IMR-90 (cell line): ENCODE measurements around the gene GRK5. TPM values are rescaled to one million over a fixed set of nuclear protein-coding genes. Genes with fewer than 3 reads are reported as not detected.

Experiments used
- ATAC-seq: fragments of 200-7000 bp; cut with Tn5 transposase; 2 replicates; pipeline ENCODE4 v1.9.1; 2020; ENCODE audit warnings: low read depth, mild to moderate bottlenecking, moderate library complexity
- BruUV-seq: library from RNA; stranded (reverse); fragments of 400-500 nt; replicated peaks from 2 replicates; lab custom pipeline; 2021; lab: Mats Ljungman, UMichigan
- CTCF ChIA-PET: fragments of 300-600 bp; formaldehyde crosslinking; extraction: SDS; loops from one replicate; lab custom pipeline; 2021; ENCODE audit warnings: antibody characterized with exemption; lab: Yijun Ruan, JAX
- POLR2A ChIA-PET: fragments of 300-600 bp; sonication (Branson Sonifier 250); formaldehyde crosslinking; loops from one replicate; lab custom pipeline; 2022; ENCODE audit warnings: antibody characterized with exemption; ENCODE audit not compliant: unreplicated experiment; lab: Charles Lee
- DNase-seq: peaks from one replicate; pipeline ENCODE4 v3.0.0; 2013
- H2AFZ ChIP-seq: replicated peaks from 2 replicates; pipeline ENCODE3; 2013; ENCODE audit warnings: low read length, mild to moderate bottlenecking; ENCODE audit not compliant: poor library complexity
- H2AK5ac ChIP-seq: 2 replicates; pipeline ENCODE4 v1.6.1; 2013; ENCODE audit warnings: low read depth, low read length, inconsistent platforms
- H2AK9ac ChIP-seq: replicated peaks from 2 replicates; pipeline ENCODE3; 2013; ENCODE audit warnings: mild to moderate bottlenecking, low read depth, low read length, moderate library complexity; ENCODE audit not compliant: poor library complexity
- H2BK120ac ChIP-seq: 2 replicates; pipeline ENCODE4 v1.6.1; 2013; ENCODE audit warnings: low read depth, low read length, inconsistent platforms
- H2BK15ac ChIP-seq: 3 replicates; pipeline ENCODE4 v1.6.1; 2013; ENCODE audit warnings: low read depth, low read length, inconsistent platforms
- H2BK20ac ChIP-seq: 2 replicates; pipeline ENCODE4 v1.6.1; 2013; ENCODE audit warnings: low read depth, mild to moderate bottlenecking, inconsistent platforms, low read length, moderate library complexity
- H2BK5ac ChIP-seq: 2 replicates; pipeline ENCODE4 v1.6.1; 2013; ENCODE audit warnings: mild to moderate bottlenecking, low read depth, low read length, inconsistent platforms; ENCODE audit not compliant: poor library complexity, severe bottlenecking
- H3K14ac ChIP-seq: replicated peaks from 2 replicates; pipeline ENCODE4 v1.6.1; 2013; ENCODE audit warnings: low read depth, low read length, inconsistent platforms
- H3K18ac ChIP-seq: 2 replicates; pipeline ENCODE4 v1.6.1; 2013; ENCODE audit warnings: low read depth, low read length, control low read depth
- H3K23ac ChIP-seq: 2 replicates; pipeline ENCODE4 v1.6.1; 2013; ENCODE audit warnings: low read depth, low read length, inconsistent platforms
- H3K27ac ChIP-seq: 2 replicates; pipeline ENCODE4 v1.5.1; 2013; ENCODE audit warnings: mild to moderate bottlenecking, control low read depth, low read length; ENCODE audit not compliant: insufficient read depth
- H3K27me3 ChIP-seq: 2 replicates; pipeline ENCODE4 v1.6.1; 2013; ENCODE audit warnings: low read length; ENCODE audit not compliant: control insufficient read depth, insufficient read depth
- H3K36me3 ChIP-seq: 2 replicates; pipeline ENCODE4 v1.6.1; 2013; ENCODE audit warnings: low read length, mixed read lengths; ENCODE audit not compliant: control insufficient read depth, insufficient read depth
- H3K4ac ChIP-seq: 2 replicates; pipeline ENCODE4 v1.6.1; 2013; ENCODE audit warnings: low read depth, low read length, inconsistent platforms
- H3K4me1 ChIP-seq: 2 replicates; pipeline ENCODE4 v1.6.1; 2013; ENCODE audit warnings: low read length, mixed read lengths; ENCODE audit not compliant: control insufficient read depth, insufficient read depth
- H3K4me2 ChIP-seq: 2 replicates; pipeline ENCODE4 v1.6.1; 2013; ENCODE audit warnings: low read depth, mild to moderate bottlenecking, control low read depth, low read length, moderate library complexity
- H3K4me3 ChIP-seq: 2 replicates; pipeline ENCODE4 v1.5.1; 2013; ENCODE audit warnings: low read depth, mild to moderate bottlenecking, control low read depth, low read length, moderate library complexity; ENCODE audit not compliant: insufficient read depth
- H3K56ac ChIP-seq: 2 replicates; pipeline ENCODE4 v1.6.1; 2013; ENCODE audit warnings: low read length, inconsistent platforms; ENCODE audit not compliant: insufficient read depth; ENCODE audit errors: extremely low read depth
- H3K79me1 ChIP-seq, 2 experiments: 2 replicates each; pipeline ENCODE4 v1.6.1; 2013; ENCODE audit warnings: low read length in 2 of 2, inconsistent platforms in 1 of 2, low read depth in 1 of 2
- H3K9ac ChIP-seq: 2 replicates; pipeline ENCODE4 v1.6.1; 2013; ENCODE audit warnings: low read depth, low read length, control low read depth
- H3K9me1 ChIP-seq: 2 replicates; pipeline ENCODE4 v1.6.1; 2013; ENCODE audit warnings: low read length, inconsistent platforms; ENCODE audit not compliant: insufficient read depth
- H3K9me3 ChIP-seq: 2 replicates; pipeline ENCODE4 v1.6.1; 2013; ENCODE audit warnings: low read length; ENCODE audit not compliant: control insufficient read depth, insufficient read depth
- H4K20me1 ChIP-seq: 2 replicates; pipeline ENCODE4 v1.6.1; 2013; ENCODE audit warnings: low read length, inconsistent platforms; ENCODE audit not compliant: insufficient read depth
- H4K5ac ChIP-seq: 2 replicates; pipeline ENCODE4 v1.6.1; 2013; ENCODE audit warnings: mild to moderate bottlenecking, low read depth, low read length, control low read depth
- H4K8ac ChIP-seq, 2 experiments: 2 replicates each; pipeline ENCODE4 v1.6.1; 2013; ENCODE audit warnings: low read depth in 2 of 2, low read length in 2 of 2, control low read depth in 1 of 2, inconsistent platforms in 1 of 2
- H4K91ac ChIP-seq: 2 replicates; pipeline ENCODE4 v1.6.1; 2013; ENCODE audit warnings: low read depth, low read length, inconsistent platforms; ENCODE audit not compliant: insufficient read depth
- BHLHE40 ChIP-seq: fragments of 150-350 bp; IDR thresholded peaks from 2 replicates; pipeline ENCODE4 v1.6.1; 2016; ENCODE audit warnings: mild to moderate bottlenecking, low read depth, low read length
- ELK1 ChIP-seq: fragments of 150-350 bp; IDR thresholded peaks from 2 replicates; pipeline ENCODE4 v1.6.1; 2016; ENCODE audit warnings: low read depth, mild to moderate bottlenecking, low read length, moderate library complexity, borderline replicate concordance
- WGBS, 2 experiments: methylation state at CpG; one replicate each; pipeline versions ENCODE4 v1.1.5 to v1.1.7; 2013; ENCODE audit warnings: missing lambda C conversion rate in 2 of 2; ENCODE audit not compliant: insufficient read length in 1 of 2; ENCODE audit errors: extremely low coverage in 2 of 2; 5-methylcytosine and 5-hydroxymethylcytosine counted together
- dilution Hi-C: fragments of 300-500 bp; cut with HindIII; formaldehyde crosslinking; loops from one replicate; pipeline ENCODE4 v1.14.3; 2018; ENCODE audit warnings: low sequenced_read_pairs; ENCODE audit not compliant: unreplicated experiment
- in situ Hi-C: fragments of 300-500 bp; cut with MboI; formaldehyde crosslinking; loops from 3 replicates; pipeline ENCODE4 v1.14.3; 2019; ENCODE audit warnings: low sequenced_read_pairs, inconsistent platforms, mixed read lengths
- intact Hi-C: fragments of 100-400 bp; cut with micrococcal nuclease; formaldehyde crosslinking; loops from 2 replicates; pipeline ENCODE4 v1.10.0; 2022
- polyA plus RNA-seq, 3 experiments: library from polyadenylated mRNA; depleted of rRNA; stranded (reverse); fragments of >200 nt; gene quantifications; 2 replicates each; pipeline ENCODE4 v1.2.3, GENCODE V29; 2012; ENCODE audit warnings: low replicate concordance in 1 of 3
- total RNA-seq: library from RNA; depleted of rRNA; stranded (reverse); fragments of >200 nt; gene quantifications from 2 replicates; pipeline ENCODE4 v1.2.3, GENCODE V29; 2012

The GRK5 gene
- total and polyA plus RNA-seq, 2 of the 4 experiments (the other 2 are of a cell fraction) = 12.9 to 16.3 TPM

DNA sequence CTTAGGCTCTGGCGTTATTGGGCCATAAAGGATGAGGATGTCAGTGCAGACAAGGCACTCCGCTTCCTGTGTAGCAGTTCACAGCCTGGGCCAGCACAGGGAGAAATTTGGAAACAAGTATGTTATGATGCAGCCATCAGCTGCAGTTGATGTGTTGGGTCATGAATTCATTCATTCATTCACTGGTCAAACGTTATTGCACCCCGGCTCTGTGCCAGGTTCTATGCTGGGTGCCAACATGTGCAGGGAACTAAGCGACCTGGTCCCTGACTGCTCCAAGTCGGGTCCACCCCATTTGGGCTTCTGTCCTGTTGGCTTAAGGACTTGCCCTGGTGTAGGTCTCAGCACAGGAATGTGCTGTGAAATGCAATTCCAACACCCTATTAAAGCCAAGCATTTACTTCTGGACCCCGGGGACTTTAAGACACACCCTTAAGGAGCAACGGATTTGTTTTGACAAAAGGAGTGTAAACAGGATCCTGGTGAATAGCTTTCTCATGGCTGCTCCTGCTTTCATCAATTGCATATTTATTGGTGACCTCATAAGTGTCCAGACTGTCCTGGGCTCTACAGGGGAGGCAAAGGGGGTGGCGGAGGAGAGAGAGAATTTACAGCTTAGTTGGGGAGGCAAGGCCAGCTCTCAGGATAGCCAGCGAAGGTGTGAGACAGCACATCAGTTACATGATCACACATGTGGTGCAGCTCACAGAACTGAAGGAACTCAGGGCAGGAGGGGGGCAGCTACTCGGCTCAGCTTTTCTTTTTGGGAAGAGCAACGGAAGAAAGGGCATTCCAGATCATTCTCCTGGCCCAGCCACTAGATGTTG lies 158.6 kb downstream of the GRK5 start:
- WGBS, 2 experiments = 67% methylated on average over 6 of the region's 12 CpGs; no CpG with 5 or more reads in 1 of the 2 experiments
- Histone ChIP-seq H2BK5ac (no peak overlapping the region), H3K4me1 (peaks cover 60% of the 10 kb centered on the region), H3K9me1 (peaks cover 45% of the 10 kb centered on the region), H3K14ac (0 out of 2 replicates have a peak overlapping the region, but pooled peaks have one; percentile 11), H3K9me3 (no peaks in the 10 kb centered on the region), H2AK9ac (peak overlapping the region; percentile 12), H2BK20ac (peak overlapping the region; percentile 44; the same call in 1 of the 2 replicates), H3K4ac (peak overlapping the region; percentile 17; the same call in 1 of the 2 replicates), H2AFZ (no peak overlapping the region), H3K23ac (peak overlapping the region; percentile 13; the same call in 1 of the 2 replicates), H4K20me1 (peaks cover 30% of the 10 kb centered on the region), H3K36me3 (peaks cover 32% of the 10 kb centered on the region), H3K4me2 (no peak overlapping the region), H3K4me3 (no peak overlapping the region), H2BK15ac (0 out of 3 replicates have a peak overlapping the region, but pooled peaks have one; percentile 6), H3K27me3 (no peaks in the 10 kb centered on the region), H3K56ac (no peak overlapping the region), H2AK5ac (peak overlapping the region; percentile 63), H4K8ac (peak overlapping the region in 1 of 2 experiments; percentile 56; a peak in 1 of 4 replicates), H3K79me1 (peaks cover 24 to 77% of the 10 kb centered on the region in 2 experiments; a peak in 3 of 4 replicates), H2BK120ac (peak overlapping the region; percentile 20; the same call in 1 of the 2 replicates), H4K91ac (peak overlapping the region; percentile 40; the same call in 1 of the 2 replicates), H4K5ac (no peak overlapping the region; the same call in 1 of the 2 replicates), H3K18ac (peak overlapping the region; percentile 1; the same call in 1 of the 2 replicates), H3K27ac (peak overlapping the region; percentile 34; the same call in 1 of the 2 replicates), H3K9ac (no peak overlapping the region)
- TF ChIP-seq ELK1 (no peak), BHLHE40 (no peak)
- intact Hi-C loops = no loop called here
- POLR2A ChIA-PET = no interaction called here
- BruUV-seq = no TSS peak
- DNase-seq = peak; percentile 15
- in situ Hi-C loops = no loop called here
- CTCF ChIA-PET = interaction anchor here (0.6 to 1.4 kb wide), 4 partner anchors 54 to 167 kb away, joined by 3 to 5 read pairs (median 4); no protein-coding TSS in a partner anchor
- dilution Hi-C loops = no loop called here
- ATAC-seq = 0 out of 2 replicates have a peak, but pooled peaks have one; percentile 3
